Measurements from ENCODE around the gene LINC01488.

Gene LINC01488

GRCh38 chr11:69481393-69481844 lies at the start of gene LINC01488:
LINC01488 (plus strand) TSS chr11:69481663.
- DNase-seq = no peak

- DNase-seq = no peak
Measured at GRCh38 chr11:69431893-69432738, 49.3 kb upstream of the LINC01488 start.

- no peak for DNase-seq
Measured at GRCh38 chr11:69433741-69434140, 47.7 kb upstream of the LINC01488 start.

- no peak for DNase-seq
Measured at GRCh38 chr11:69434471-69434931, 47.0 kb upstream of the LINC01488 start.

GRCh38 chr11:69435161-69435986 lies 46.1 kb upstream of the LINC01488 start:
- DNase-seq = no peak

GRCh38 chr11:69436041-69436982 lies 45.2 kb upstream of the LINC01488 start:
- DNase-seq = no peak

- no peak for DNase-seq
Measured at GRCh38 chr11:69437001-69437875, 44.2 kb upstream of the LINC01488 start.

GRCh38 chr11:69437876-69438205 lies 43.6 kb upstream of the LINC01488 start:
- no peak for DNase-seq

GRCh38 chr11:69438286-69438920 lies 43.1 kb upstream of the LINC01488 start:
- no peak for DNase-seq

GRCh38 chr11:69439127-69439526 lies 42.3 kb upstream of the LINC01488 start:
- no peak for DNase-seq

GRCh38 chr11:69439651-69440464 lies 41.6 kb upstream of the LINC01488 start:
- no peak for DNase-seq

GRCh38 chr11:69440876-69441275 lies 40.6 kb upstream of the LINC01488 start:
- DNase-seq = no peak

GRCh38 chr11:69442012-69442806 lies 39.3 kb upstream of the LINC01488 start:
- no peak for DNase-seq

- no peak for DNase-seq
Measured at GRCh38 chr11:69442807-69443137, 38.7 kb upstream of the LINC01488 start.

GRCh38 chr11:69443138-69443967 lies 38.1 kb upstream of the LINC01488 start:
- DNase-seq = peak; percentile 68

- no peak for DNase-seq
Measured at GRCh38 chr11:69443968-69444364, 37.5 kb upstream of the LINC01488 start.

- no peak for DNase-seq
Measured at GRCh38 chr11:69444381-69445130, 36.9 kb upstream of the LINC01488 start.

GRCh38 chr11:69445131-69445470 lies 36.4 kb upstream of the LINC01488 start:
- no peak for DNase-seq

Measured in DMS 273 treated with DMSO at 0.1 percent for 48 hours (cell line).